Measurements from ENCODE around the gene CCDC178. TPM values are rescaled to one million over a fixed set of nuclear protein-coding genes. Genes with fewer than 3 reads are reported as not detected.

CCDC178 gene
- total and polyA plus RNA-seq, 2 experiments from 2014 or later, result not detected

GRCh38 chr18:33052886-33053285 is 387.6 kb downstream of the CCDC178 start:
- H3K27ac ChIP-seq, result no peak overlapping the region
- in situ Hi-C loops (cut with MboI), result no loop called here

GRCh38 chr18:33051407-33051806 is 389.1 kb downstream of the CCDC178 start:
- Histone ChIP-seq H3K27ac (no peak overlapping the region), H3K36me3 (ENCODE audit: low read depth) (no peaks in the 10 kb centered on the region), H3K9ac (no peak overlapping the region), H3K79me2 (ENCODE audit: insufficient read depth) (no peaks in the 10 kb centered on the region), H3K4me3 (no peak overlapping the region), H3K27me3 (replicated peaks; ENCODE audit: insufficient read depth) (no peaks in the 10 kb centered on the region), H3F3A (ENCODE audit: insufficient read depth) (no peaks in the 10 kb centered on the region), H3K9me2 (ENCODE audit: insufficient read depth) (no peaks in the 10 kb centered on the region), H2AFZ (no peak overlapping the region), H4K20me1 (ENCODE audit: insufficient read depth) (no peaks in the 10 kb centered on the region), H3K4me1 (ENCODE audit: insufficient read depth) (no peaks in the 10 kb centered on the region), H3K9me3 (ENCODE audit: low read depth) (no peaks in the 10 kb centered on the region), H3K4me2 (ENCODE audit: unreplicated experiment) (no peak overlapping the region)
- in situ Hi-C loops (cut with MboI), result no loop called here
- peak; percentile 1 for DNase-seq
- 16 to 19% methylated on average over 5 of the region's 5 CpGs for WGBS, 2 experiments (ENCODE audit: low coverage in 1 of 2, low lambda C conversion rate in 2 of 2, missing lambda C conversion rate in 2 of 2)
- TF ChIP-seq EZH2 (IDR thresholded peaks at IDR 0.05; ENCODE audit: insufficient read depth, poor library complexity, severe bottlenecking), result no peak
- TF ChIP-seq EZH2phosphoT487 (IDR thresholded peaks at IDR 0.05; ENCODE audit: insufficient read depth, low read depth), result no peak

More at GRCh38 chr18:33052886-33053285, 387.6 kb downstream of the CCDC178 start:
- Histone ChIP-seq H3K27me3 (replicated peaks; ENCODE audit: insufficient read depth) (no peaks in the 10 kb centered on the region), H3K36me3 (ENCODE audit: low read depth) (no peaks in the 10 kb centered on the region), H2AFZ (no peak overlapping the region), H3K4me1 (ENCODE audit: insufficient read depth) (no peaks in the 10 kb centered on the region), H3K9ac (no peak overlapping the region), H3K4me2 (ENCODE audit: unreplicated experiment) (no peak overlapping the region), H3K9me3 (ENCODE audit: low read depth) (no peaks in the 10 kb centered on the region), H3F3A (ENCODE audit: insufficient read depth) (no peaks in the 10 kb centered on the region), H3K4me3 (no peak overlapping the region), H4K20me1 (ENCODE audit: insufficient read depth) (no peaks in the 10 kb centered on the region), H3K9me2 (ENCODE audit: insufficient read depth) (no peaks in the 10 kb centered on the region), H3K79me2 (ENCODE audit: insufficient read depth) (no peaks in the 10 kb centered on the region)
- no peak for DNase-seq
- 20 to 27% methylated on average over 2 of the region's 2 CpGs for WGBS, 2 experiments (ENCODE audit: low coverage in 1 of 2, low lambda C conversion rate in 2 of 2, missing lambda C conversion rate in 2 of 2)
- TF ChIP-seq EZH2phosphoT487 (IDR thresholded peaks at IDR 0.05; ENCODE audit: insufficient read depth, low read depth) (no peak), EZH2 (IDR thresholded peaks at IDR 0.05; ENCODE audit: insufficient read depth, poor library complexity, severe bottlenecking) (no peak)

GRCh38 chr18:33040213-33040612 is 400.3 kb downstream of the CCDC178 start:
- no peaks in the 10 kb centered on the region for H4K20me1 ChIP-seq (ENCODE audit: insufficient read depth)
- no peak for DNase-seq
- H3K4me3 ChIP-seq, result no peak overlapping the region
- no peaks in the 10 kb centered on the region for H3K4me1 ChIP-seq (ENCODE audit: insufficient read depth)
- no peaks in the 10 kb centered on the region for H3K9me2 ChIP-seq (ENCODE audit: insufficient read depth)
- H3K36me3 ChIP-seq (ENCODE audit: low read depth), result no peaks in the 10 kb centered on the region
- H3K27me3 ChIP-seq (replicated peaks; ENCODE audit: insufficient read depth), result no peaks in the 10 kb centered on the region
- no peak overlapping the region for H3K27ac ChIP-seq
- in situ Hi-C loops (cut with MboI), result no loop called here
- H2AFZ ChIP-seq, result no peak overlapping the region
- no peaks in the 10 kb centered on the region for H3K79me2 ChIP-seq (ENCODE audit: insufficient read depth)
- no peak for TF ChIP-seq EZH2 (IDR thresholded peaks at IDR 0.05; ENCODE audit: insufficient read depth, poor library complexity, severe bottlenecking)
- no peak for TF ChIP-seq EZH2phosphoT487 (IDR thresholded peaks at IDR 0.05; ENCODE audit: insufficient read depth, low read depth)
- no peak overlapping the region for H3K9ac ChIP-seq
- no peak overlapping the region for H3K4me2 ChIP-seq (ENCODE audit: unreplicated experiment)
- no peaks in the 10 kb centered on the region for H3K9me3 ChIP-seq (ENCODE audit: low read depth)
- H3F3A ChIP-seq (ENCODE audit: insufficient read depth), result no peaks in the 10 kb centered on the region

GRCh38 chr18:33034945-33035344 is 405.6 kb downstream of the CCDC178 start:
- in situ Hi-C loops (cut with MboI), result no loop called here
- TF ChIP-seq EZH2phosphoT487 (IDR thresholded peaks at IDR 0.05; ENCODE audit: insufficient read depth, low read depth) (no peak), EZH2 (IDR thresholded peaks at IDR 0.05; ENCODE audit: insufficient read depth, poor library complexity, severe bottlenecking) (no peak)
- H3K27me3 ChIP-seq (replicated peaks; ENCODE audit: insufficient read depth), result no peaks in the 10 kb centered on the region
- H3K9me2 ChIP-seq (ENCODE audit: insufficient read depth), result no peaks in the 10 kb centered on the region
- H3K79me2 ChIP-seq (ENCODE audit: insufficient read depth), result no peaks in the 10 kb centered on the region
- no peaks in the 10 kb centered on the region for H3K36me3 ChIP-seq (ENCODE audit: low read depth)
- DNase-seq, result no peak
- H3F3A ChIP-seq (ENCODE audit: insufficient read depth), result no peaks in the 10 kb centered on the region
- H3K27ac ChIP-seq, result no peak overlapping the region
- H3K4me3 ChIP-seq, result no peak overlapping the region
- no peak overlapping the region for H2AFZ ChIP-seq
- H3K9me3 ChIP-seq (ENCODE audit: low read depth), result no peaks in the 10 kb centered on the region
- H3K9ac ChIP-seq, result no peak overlapping the region
- no peaks in the 10 kb centered on the region for H4K20me1 ChIP-seq (ENCODE audit: insufficient read depth)
- H3K4me2 ChIP-seq (ENCODE audit: unreplicated experiment), result no peak overlapping the region
- no peaks in the 10 kb centered on the region for H3K4me1 ChIP-seq (ENCODE audit: insufficient read depth)

GRCh38 chr18:33034212-33034611 is 406.3 kb downstream of the CCDC178 start:
- no peaks in the 10 kb centered on the region for H4K20me1 ChIP-seq (ENCODE audit: insufficient read depth)
- no peaks in the 10 kb centered on the region for H3K9me2 ChIP-seq (ENCODE audit: insufficient read depth)
- no peak overlapping the region for H3K4me2 ChIP-seq (ENCODE audit: unreplicated experiment)
- DNase-seq, result no peak
- no peaks in the 10 kb centered on the region for H3K79me2 ChIP-seq (ENCODE audit: insufficient read depth)
- in situ Hi-C loops (cut with MboI), result no loop called here
- TF ChIP-seq EZH2phosphoT487 (IDR thresholded peaks at IDR 0.05; ENCODE audit: insufficient read depth, low read depth) (no peak), EZH2 (IDR thresholded peaks at IDR 0.05; ENCODE audit: insufficient read depth, poor library complexity, severe bottlenecking) (no peak)
- no peaks in the 10 kb centered on the region for H3K36me3 ChIP-seq (ENCODE audit: low read depth)
- no peak overlapping the region for H3K4me3 ChIP-seq
- H3K9me3 ChIP-seq (ENCODE audit: low read depth), result no peaks in the 10 kb centered on the region
- H3K27ac ChIP-seq, result no peak overlapping the region
- H3K4me1 ChIP-seq (ENCODE audit: insufficient read depth), result no peaks in the 10 kb centered on the region
- no peaks in the 10 kb centered on the region for H3K27me3 ChIP-seq (replicated peaks; ENCODE audit: insufficient read depth)
- H3F3A ChIP-seq (ENCODE audit: insufficient read depth), result no peaks in the 10 kb centered on the region
- H3K9ac ChIP-seq, result no peak overlapping the region
- H2AFZ ChIP-seq, result no peak overlapping the region
